Upper lobe of right lung (tissue), 1 donor: Measurements from ENCODE around the gene KCNMA1. TPM values are rescaled to one million over a fixed set of nuclear protein-coding genes. Genes with fewer than 3 reads are reported as not detected.
A peak's percentile ranks its signal among the peaks of the same experiment; 100 is the strongest.

Experiments used
- ATAC-seq: fragments of 200-7000 bp; cut with Tn5 transposase; one replicate; pipeline ENCODE4 v1.9.1; 2020; ENCODE audit warnings: mild to moderate bottlenecking, moderate library complexity
- DNase-seq: peaks from one replicate; pipeline ENCODE4 v3.0.0-alpha.2; 2020
- H3K27ac ChIP-seq: fragments of 200-600 bp; one replicate; pipeline ENCODE4 v1.8.0; 2022
- H3K27me3 ChIP-seq: fragments of 200-600 bp; one replicate; pipeline ENCODE4 v1.8.0; 2022; ENCODE audit warnings: mild to moderate bottlenecking
- H3K36me3 ChIP-seq: fragments of 200-600 bp; one replicate; pipeline ENCODE4 v1.8.0; 2022
- H3K4me1 ChIP-seq: fragments of 200-600 bp; one replicate; pipeline ENCODE4 v1.8.0; 2022
- H3K4me3 ChIP-seq: fragments of 200-600 bp; one replicate; pipeline ENCODE4 v1.8.0; 2022; ENCODE audit warnings: mild to moderate bottlenecking
- H3K9me3 ChIP-seq: fragments of 200-600 bp; one replicate; pipeline ENCODE4 v1.8.0; 2022
- CTCF ChIP-seq: fragments of 200-600 bp; IDR thresholded peaks from one replicate; pipeline ENCODE4 v1.8.0; 2022; ENCODE audit warnings: antibody characterized with exemption
- intact Hi-C: fragments of 100-400 bp; cut with DNase I; formaldehyde crosslinking; loops from one replicate; pipeline ENCODE4 v1.11.0; 2022
- total RNA-seq: library from RNA; stranded (reverse); fragmentation: NEBNext Ultra II Directional; extraction: Animal tissue kit (Norgen Biotek cat#: 25700); gene quantifications from one replicate; pipeline ENCODE4 v1.2.1, GENCODE V29; 2021
- donor health status: DM: no; HTN: yes; CAD: no; lungs with severe emphysema.

KCNMA1 gene
- total RNA-seq, 1 donor from 2014 or later = 26.3 TPM

- Histone ChIP-seq H3K36me3 (no peaks in the 10 kb centered on the region), H3K9me3 (no peaks in the 10 kb centered on the region), H3K27me3 (no peaks in the 10 kb centered on the region), H3K4me1 (no peaks in the 10 kb centered on the region), H3K4me3 (no peak overlapping the region), H3K27ac (no peak overlapping the region)
- ATAC-seq = no peak
- intact Hi-C loops = no loop called here
- no peak for TF ChIP-seq CTCF
- DNase-seq = no peak
Measured at GRCh38 chr10:77675347-77675746, 37.7 kb upstream of the KCNMA1 start.

- ATAC-seq (no peak), DNase-seq (no peak)
- TF ChIP-seq CTCF = no peak
- Histone ChIP-seq H3K4me3 (no peak overlapping the region), H3K4me1 (no peaks in the 10 kb centered on the region), H3K27ac (no peak overlapping the region), H3K9me3 (no peaks in the 10 kb centered on the region), H3K36me3 (no peaks in the 10 kb centered on the region), H3K27me3 (peaks cover 6% of the 10 kb centered on the region)
- intact Hi-C loops = no loop called here
Measured at GRCh38 chr10:77673515-77674140, 36.0 kb upstream of the KCNMA1 start.

DNA sequence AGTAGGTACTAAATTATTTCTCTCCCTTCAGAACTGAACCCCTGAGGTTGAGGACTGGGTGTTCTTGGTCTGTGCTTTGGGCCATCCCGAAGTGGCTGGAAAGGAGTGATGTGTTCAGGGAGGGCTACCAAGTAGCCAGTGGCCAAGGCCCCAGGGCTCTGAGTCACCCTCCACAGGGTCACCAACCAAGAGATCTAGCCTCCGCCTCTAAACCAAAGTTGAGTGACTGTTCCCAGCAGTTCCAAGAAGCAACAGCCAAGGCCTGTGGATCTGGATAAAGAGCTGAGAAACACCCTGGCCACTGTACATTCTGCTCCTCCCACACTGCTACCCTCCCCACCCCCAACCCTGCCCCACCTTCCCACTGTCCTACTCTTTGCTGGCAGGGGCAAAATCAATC lies 35.5 kb upstream of the KCNMA1 start:
- Histone ChIP-seq H3K27ac (no peak overlapping the region), H3K36me3 (no peaks in the 10 kb centered on the region), H3K4me3 (no peak overlapping the region), H3K4me1 (no peaks in the 10 kb centered on the region), H3K9me3 (no peaks in the 10 kb centered on the region), H3K27me3 (peaks cover 6% of the 10 kb centered on the region)
- ATAC-seq (no peak), DNase-seq (no peak)
- intact Hi-C loops = no loop called here
- TF ChIP-seq CTCF = no peak

GRCh38 chr10:77671594-77672252 lies 34.1 kb upstream of the KCNMA1 start:
- no peak for TF ChIP-seq CTCF
- Histone ChIP-seq H3K27ac (no peak overlapping the region), H3K9me3 (no peaks in the 10 kb centered on the region), H3K27me3 (peaks cover 6% of the 10 kb centered on the region), H3K36me3 (no peaks in the 10 kb centered on the region), H3K4me3 (no peak overlapping the region), H3K4me1 (no peaks in the 10 kb centered on the region)
- DNase-seq (no peak), ATAC-seq (peak; percentile 22)
- intact Hi-C loops = no loop called here

DNA sequence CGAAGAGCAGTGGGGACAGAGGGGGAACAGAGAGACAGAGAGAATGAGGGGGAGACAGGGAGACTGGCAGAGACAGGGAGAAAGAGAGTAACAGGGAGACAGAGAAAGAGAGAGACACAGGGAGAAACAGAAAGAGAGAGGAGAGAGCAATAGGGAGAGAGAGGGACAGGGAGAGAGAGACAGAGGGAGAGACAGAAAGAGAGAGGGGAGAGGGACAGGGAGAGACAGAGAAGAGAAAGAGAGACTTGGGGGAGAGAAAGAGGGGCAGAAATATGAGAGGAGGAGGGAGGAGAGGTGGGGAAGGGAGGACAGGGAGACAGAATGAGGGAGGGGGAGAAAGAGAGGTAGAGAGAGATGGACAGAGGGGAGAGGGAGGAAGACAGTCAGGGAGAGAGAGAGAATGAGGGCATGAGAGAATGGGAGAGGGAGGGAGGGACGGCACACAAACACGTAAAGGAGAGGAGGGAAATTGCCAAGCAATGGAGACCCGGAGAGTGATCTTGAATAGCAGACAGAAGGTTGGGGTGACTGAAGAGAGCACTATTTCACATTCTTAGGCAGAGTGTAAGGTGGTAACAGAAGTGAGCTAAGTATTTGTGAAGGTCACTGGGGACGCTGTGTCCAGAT lies 33.3 kb upstream of the KCNMA1 start:
- H3K27me3 ChIP-seq = peaks cover 6% of the 10 kb centered on the region
- ATAC-seq (no peak), DNase-seq (no peak)
- no peaks in the 10 kb centered on the region for H3K36me3 ChIP-seq
- no peak overlapping the region for H3K27ac ChIP-seq
- H3K9me3 ChIP-seq = no peaks in the 10 kb centered on the region
- no peaks in the 10 kb centered on the region for H3K4me1 ChIP-seq
- intact Hi-C loops = no loop called here
- TF ChIP-seq CTCF = no peak
- no peak overlapping the region for H3K4me3 ChIP-seq
